GM19452 (cell line): Measurements from ENCODE around the gene PSMD13.
"Not testable (repeated sequence)": the region's sequence is repeated elsewhere in the genome, so short reads cannot be mapped to it uniquely, and the experiment has no call there.

Experiments used
- ATAC-seq: cut with Tn5 transposase; IDR thresholded peaks from one replicate; pipeline ENCODE4 v1.9.1; 2021; ENCODE audit not compliant: unreplicated experiment

Gene PSMD13

GRCh38 chr11:216081-216974 is 20.4 kb upstream of the PSMD13 start:
- ATAC-seq = no peak

- no peak for ATAC-seq
Measured at GRCh38 chr11:217704-218103, 19.1 kb upstream of the PSMD13 start.

- no peak for ATAC-seq
Measured at GRCh38 chr11:218815-219593, 17.8 kb upstream of the PSMD13 start.

- not testable (repeated sequence) for ATAC-seq
Measured at GRCh38 chr11:220641-221215, 16.0 kb upstream of the PSMD13 start.

GRCh38 chr11:221539-221938 is 15.2 kb upstream of the PSMD13 start:
- ATAC-seq = no peak

GRCh38 chr11:221998-222789 is 14.6 kb upstream of the PSMD13 start:
- no peak for ATAC-seq

- no peak for ATAC-seq
Measured at GRCh38 chr11:223026-223789, 13.6 kb upstream of the PSMD13 start.

GRCh38 chr11:223884-224283 is 12.9 kb upstream of the PSMD13 start:
- ATAC-seq = no peak

- no peak for ATAC-seq
Measured at GRCh38 chr11:224424-224823, 12.4 kb upstream of the PSMD13 start.

- no peak for ATAC-seq
Measured at GRCh38 chr11:225734-226453, 10.9 kb upstream of the PSMD13 start.

GRCh38 chr11:227824-228379 is 8.9 kb upstream of the PSMD13 start:
- ATAC-seq = no peak

- ATAC-seq = no peak
Measured at GRCh38 chr11:230431-230830, 6.3 kb upstream of the PSMD13 start.

GRCh38 chr11:232783-233565 is 3.8 kb upstream of the PSMD13 start:
- ATAC-seq = no peak

GRCh38 chr11:235180-235579 is 1.6 kb upstream of the PSMD13 start:
- no peak for ATAC-seq

- no peak for ATAC-seq
Measured at GRCh38 chr11:235609-235996, 1.2 kb upstream of the PSMD13 start.

GRCh38 chr11:235997-236773 is 591 bp upstream of the PSMD13 start, which contains the start of gene SIRT3:
SIRT3 (minus strand) TSS chr11:236342; CDS start chr11:236328, 14 bp downstream.
- ATAC-seq = peak; percentile 69

GRCh38 chr11:238346-238745 is 1.6 kb downstream of the PSMD13 start:
- ATAC-seq = not testable (repeated sequence)

GRCh38 chr11:240315-240714 is 3.5 kb downstream of the PSMD13 start:
- ATAC-seq = no peak
